H1 (cell line): Measurements from ENCODE around the gene MYH16.

Source experiments
- CBX5 ChIP-seq: fragments of 300-800, 300-1000 bp; sonication (generic); IDR thresholded peaks from 2 replicates; pipeline ENCODE4 v1.7.1; 2016; ENCODE audit warnings: antibody characterized with exemption, low read length, low read depth
- EP300 ChIP-seq, 2 experiments: IDR thresholded peaks; 1 replicate in 1 of 2; 2 replicates in 1 of 2; pipeline ENCODE4 v1.6.1; 2011 to 2012; ENCODE audit warnings: low read depth in 2 of 2, low read length in 2 of 2, mild to moderate bottlenecking in 2 of 2, borderline replicate concordance in 1 of 2, inconsistent platforms in 1 of 2, moderate library complexity in 1 of 2
- GABPA ChIP-seq: IDR thresholded peaks from 2 replicates; pipeline ENCODE4 v1.6.1; 2011; ENCODE audit warnings: mild to moderate bottlenecking, low read length, moderate library complexity, borderline replicate concordance; ENCODE audit not compliant: insufficient read depth
- KDM4A ChIP-seq: IDR thresholded peaks from one replicate; pipeline ENCODE4 v1.7.1; 2012; ENCODE audit warnings: low read depth, mild to moderate bottlenecking, moderate library complexity, low read length, inconsistent platforms; ENCODE audit not compliant: severe bottlenecking
- KDM5A ChIP-seq: fragments of 200-600 bp; IDR thresholded peaks from 2 replicates; pipeline ENCODE4 v1.7.1; 2012; ENCODE audit warnings: mild to moderate bottlenecking, low read length, inconsistent platforms, mixed read lengths
- NRF1 ChIP-seq: IDR thresholded peaks from 2 replicates; pipeline ENCODE4 v1.6.1; 2011; ENCODE audit warnings: mild to moderate bottlenecking, low read depth, low read length, improper control_type of control experiment
- POLR2A ChIP-seq, 2 experiments: IDR thresholded peaks; 1 replicate in 1 of 2; 2 replicates in 1 of 2; pipeline ENCODE4 v1.6.1; 2011; ENCODE audit warnings: low read depth in 2 of 2, low read length in 2 of 2, mild to moderate bottlenecking in 2 of 2; ENCODE audit errors: control extremely low read depth in 1 of 2
- POLR2AphosphoS5 ChIP-seq: IDR thresholded peaks from 2 replicates; pipeline ENCODE4 v1.6.1; 2011; ENCODE audit warnings: low read depth, low read length
- SP1 ChIP-seq: IDR thresholded peaks from 2 replicates; pipeline ENCODE4 v1.6.1; 2011; ENCODE audit warnings: low read depth, low read length
- SUZ12 ChIP-seq: fragments of 200-600 bp; sonication (generic); IDR thresholded peaks from 2 replicates; pipeline ENCODE4 v1.6.1; 2012; ENCODE audit warnings: mild to moderate bottlenecking, inconsistent platforms, low read length, moderate library complexity, mixed read lengths
- ZNF274 ChIP-seq: IDR thresholded peaks from 2 replicates; pipeline ENCODE4 v1.7.0; 2012; ENCODE audit warnings: low read length, borderline replicate concordance; ENCODE audit errors: extremely low read depth
- TF ChIP-seq, protein P1 (sequence below), 3 experiments: IDR thresholded peaks; 1 replicate in 2 of 3; 2 replicates in 1 of 3; pipeline versions ENCODE4 v1.5.1 to v1.6.1; 2011; ENCODE audit warnings: low read length in 3 of 3, mild to moderate bottlenecking in 3 of 3, inconsistent platforms in 2 of 3, low read depth in 1 of 3, moderate library complexity in 1 of 3; ENCODE audit not compliant: insufficient read depth in 1 of 3; ENCODE audit errors: control extremely low read depth in 1 of 3
- TF ChIP-seq, protein P2 (sequence below): IDR thresholded peaks from 2 replicates; pipeline ENCODE4 v1.6.1; 2011; ENCODE audit warnings: low read depth, mild to moderate bottlenecking, low read length; ENCODE audit not compliant: insufficient read depth
- TF ChIP-seq, protein P3 (sequence below): IDR thresholded peaks from 2 replicates; pipeline ENCODE4 v1.6.1; 2012; ENCODE audit warnings: inconsistent platforms

DNA sequence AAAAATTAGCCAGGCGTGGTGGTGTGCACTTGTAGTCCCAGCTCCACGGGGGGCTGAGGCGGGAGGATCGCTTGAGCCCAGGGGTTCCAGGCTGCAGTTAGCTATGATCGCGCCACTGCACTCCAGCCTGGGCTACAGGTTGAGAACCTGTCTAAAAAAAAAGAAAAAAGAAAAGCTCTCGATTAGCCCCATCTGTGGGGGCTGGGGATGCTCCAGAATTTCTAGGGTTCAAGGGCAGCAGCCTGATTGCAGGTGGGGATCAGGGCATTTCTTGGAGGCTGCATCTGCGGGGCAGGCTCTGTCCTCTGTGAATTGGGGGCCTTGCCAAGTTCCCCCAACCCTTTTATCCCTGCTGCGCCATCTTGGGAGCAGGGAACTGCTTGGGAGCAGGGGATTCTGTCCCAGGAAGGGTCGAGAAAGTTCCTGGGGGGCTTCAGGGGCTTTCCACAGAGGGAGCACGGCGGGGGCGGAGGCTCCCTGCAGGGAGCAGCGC is 52.4 kb downstream of the MYH16 start:
- TF ChIP-seq EP300 (IDR thresholded peaks at IDR 0.05; ENCODE audit: borderline replicate concordance in 1 of 2, low read depth in 2 of 2, low read length in 2 of 2) (no peak), POLR2A (IDR thresholded peaks at IDR 0.05; ENCODE audit: control extremely low read depth in 1 of 2, low read depth in 2 of 2, low read length in 2 of 2) (no peak), NRF1 (no peak), KDM5A (no peak), KDM4A (no peak), GABPA (no peak), ZNF274 (no peak), POLR2AphosphoS5 (no peak), SUZ12 (no peak), CBX5 (no peak), SP1 (no peak)
- TF ChIP-seq, protein P1, sequence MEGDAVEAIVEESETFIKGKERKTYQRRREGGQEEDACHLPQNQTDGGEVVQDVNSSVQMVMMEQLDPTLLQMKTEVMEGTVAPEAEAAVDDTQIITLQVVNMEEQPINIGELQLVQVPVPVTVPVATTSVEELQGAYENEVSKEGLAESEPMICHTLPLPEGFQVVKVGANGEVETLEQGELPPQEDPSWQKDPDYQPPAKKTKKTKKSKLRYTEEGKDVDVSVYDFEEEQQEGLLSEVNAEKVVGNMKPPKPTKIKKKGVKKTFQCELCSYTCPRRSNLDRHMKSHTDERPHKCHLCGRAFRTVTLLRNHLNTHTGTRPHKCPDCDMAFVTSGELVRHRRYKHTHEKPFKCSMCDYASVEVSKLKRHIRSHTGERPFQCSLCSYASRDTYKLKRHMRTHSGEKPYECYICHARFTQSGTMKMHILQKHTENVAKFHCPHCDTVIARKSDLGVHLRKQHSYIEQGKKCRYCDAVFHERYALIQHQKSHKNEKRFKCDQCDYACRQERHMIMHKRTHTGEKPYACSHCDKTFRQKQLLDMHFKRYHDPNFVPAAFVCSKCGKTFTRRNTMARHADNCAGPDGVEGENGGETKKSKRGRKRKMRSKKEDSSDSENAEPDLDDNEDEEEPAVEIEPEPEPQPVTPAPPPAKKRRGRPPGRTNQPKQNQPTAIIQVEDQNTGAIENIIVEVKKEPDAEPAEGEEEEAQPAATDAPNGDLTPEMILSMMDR (IDR thresholded peaks at IDR 0.05; ENCODE audit: control extremely low read depth in 1 of 3, insufficient read depth in 1 of 3, low read depth in 1 of 3, low read length in 3 of 3) = no peak
- TF ChIP-seq, protein P2, sequence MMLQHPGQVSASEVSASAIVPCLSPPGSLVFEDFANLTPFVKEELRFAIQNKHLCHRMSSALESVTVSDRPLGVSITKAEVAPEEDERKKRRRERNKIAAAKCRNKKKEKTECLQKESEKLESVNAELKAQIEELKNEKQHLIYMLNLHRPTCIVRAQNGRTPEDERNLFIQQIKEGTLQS = no peak
- TF ChIP-seq, protein P3, sequence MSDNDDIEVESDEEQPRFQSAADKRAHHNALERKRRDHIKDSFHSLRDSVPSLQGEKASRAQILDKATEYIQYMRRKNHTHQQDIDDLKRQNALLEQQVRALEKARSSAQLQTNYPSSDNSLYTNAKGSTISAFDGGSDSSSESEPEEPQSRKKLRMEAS = no peak
